Activated naive CD4-positive, alpha-beta T cell treated with anti-CD3 and anti-CD28 coated beads, Interleukin-2, amount 10 ng/mL, durations not matched to agents 5 hours and 36 hours (primary cell): Measurements from ENCODE around the gene HIBCH. TPM values are rescaled to one million over a fixed set of nuclear protein-coding genes. Genes with fewer than 3 reads are reported as not detected.

Experiments used
- total RNA-seq, 2 experiments: library from RNA; stranded (reverse); gene quantifications; one replicate each; pipeline ENCODE4 v1.2.3, GENCODE V29; 2021

The HIBCH gene, protein sequence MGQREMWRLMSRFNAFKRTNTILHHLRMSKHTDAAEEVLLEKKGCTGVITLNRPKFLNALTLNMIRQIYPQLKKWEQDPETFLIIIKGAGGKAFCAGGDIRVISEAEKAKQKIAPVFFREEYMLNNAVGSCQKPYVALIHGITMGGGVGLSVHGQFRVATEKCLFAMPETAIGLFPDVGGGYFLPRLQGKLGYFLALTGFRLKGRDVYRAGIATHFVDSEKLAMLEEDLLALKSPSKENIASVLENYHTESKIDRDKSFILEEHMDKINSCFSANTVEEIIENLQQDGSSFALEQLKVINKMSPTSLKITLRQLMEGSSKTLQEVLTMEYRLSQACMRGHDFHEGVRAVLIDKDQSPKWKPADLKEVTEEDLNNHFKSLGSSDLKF
- total RNA-seq: 10 to 100 TPM; 11.7 to 14.5 TPM

DNA sequence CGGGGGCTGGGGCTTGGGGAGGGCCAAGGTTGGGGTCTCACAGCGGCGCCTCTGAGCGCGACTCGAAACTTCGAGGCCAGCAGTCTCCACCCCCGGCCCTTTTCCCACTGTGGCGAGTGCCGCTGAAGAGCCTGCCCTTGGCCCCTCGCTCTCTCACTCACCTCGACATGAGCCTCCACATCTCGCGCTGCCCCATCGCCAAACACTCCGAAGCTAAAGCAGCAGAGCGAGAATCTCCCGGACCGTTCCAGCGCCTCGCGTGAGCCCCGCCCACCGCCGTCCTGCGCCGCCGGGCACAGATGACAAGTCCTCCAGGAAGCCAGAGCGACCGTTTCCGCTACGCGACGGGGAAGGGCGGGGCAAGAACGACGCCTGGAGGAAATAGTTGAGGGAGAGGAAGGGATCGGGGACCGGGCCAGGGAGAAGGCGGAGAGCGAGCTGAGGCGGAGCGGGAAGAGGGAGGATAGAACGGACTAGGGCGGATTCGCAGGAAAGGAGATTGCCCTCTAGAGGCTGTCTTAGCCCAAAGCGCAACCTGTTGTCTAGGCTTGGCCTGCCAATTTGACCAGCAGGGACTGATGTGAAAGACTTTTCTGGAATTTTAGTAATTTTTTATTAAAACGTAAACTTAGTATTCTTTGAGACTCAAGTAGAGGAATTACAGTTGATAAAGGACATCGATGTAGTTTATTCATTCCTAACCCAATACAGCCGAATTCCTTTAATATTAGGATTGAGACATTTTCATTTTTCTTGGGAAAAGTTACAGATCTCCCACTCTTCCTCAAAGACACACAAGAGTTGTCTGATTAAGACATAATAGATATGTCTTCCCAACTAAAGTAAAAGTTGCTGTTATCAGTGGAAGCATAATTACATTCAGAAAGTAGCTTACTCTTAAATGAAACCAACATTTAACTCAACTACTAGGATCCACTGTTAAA, at the start of gene HIBCH:
HIBCH (minus strand) TSS at position 272 of the 944 bp plus-strand sequence; CDS start at position 196, 76 bp downstream.

DNA sequence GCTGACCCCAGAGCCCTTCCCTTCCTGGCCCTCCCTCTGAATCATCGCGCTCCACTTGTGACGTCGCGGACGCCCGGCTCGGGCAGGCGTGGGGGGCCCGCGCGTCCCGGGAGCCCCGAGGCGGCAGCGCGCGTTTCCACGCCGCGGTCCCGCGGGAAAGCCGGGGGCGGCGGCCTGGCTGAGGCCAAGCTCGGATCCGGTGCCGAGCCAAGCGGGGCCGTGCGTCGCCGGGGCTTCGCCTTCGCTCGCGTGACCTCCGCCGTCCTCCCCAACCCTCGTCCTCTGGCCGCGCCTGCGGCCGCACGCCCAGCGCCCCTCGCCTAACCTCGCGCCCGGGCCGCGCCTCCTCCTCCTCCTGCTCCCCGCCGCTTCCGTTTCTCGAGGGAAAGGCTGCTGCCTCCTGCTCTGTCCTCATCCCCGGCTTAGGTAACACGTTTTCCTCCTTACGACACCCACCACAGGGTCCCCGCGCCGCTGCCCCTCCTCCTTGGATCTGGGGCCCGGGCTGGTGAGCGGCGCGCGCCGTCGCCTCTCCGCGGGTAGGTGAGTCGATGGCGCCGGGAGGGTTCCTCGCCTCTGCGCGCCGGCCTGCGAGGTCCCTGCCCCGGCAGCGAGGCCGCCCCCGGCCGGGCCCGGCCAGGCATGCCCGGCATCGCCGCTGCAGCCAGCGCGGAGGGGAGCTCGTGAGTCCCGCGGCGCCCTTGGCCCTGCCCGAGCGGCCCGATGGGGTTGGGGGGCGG, 24.1 kb upstream of the HIBCH start, which contains the start of gene INPP1:
INPP1 (plus strand) TSS at position 54 of the 740 bp plus-strand sequence. CDS start 16,514 bp downstream, outside the sequence.

Other genes starting within 250 kb of the HIBCH start
- 1 to 10 TPM; 3.7 to 5.4 TPM for gene INPP1, start 23.8 kb upstream of the HIBCH start, total RNA-seq
- 10 to 100 TPM; 38.5 to 40.3 TPM for gene MFSD6, start 88.5 kb upstream of the HIBCH start, total RNA-seq
- 10 to 100 TPM; 23.1 to 23.6 TPM for gene NEMP2, start 214.9 kb upstream of the HIBCH start, total RNA-seq